Peyer's patch (tissue), 4 donors: ENCODE results near the gene CHST11.

ENCODE experiments used
- CTCF ChIP-seq, 6 experiments: fragments of 450-650 bp in 4 of 6; fragments of 200-600 bp in 2 of 6; sonication (generic) in 1 of 6; IDR thresholded peaks; one replicate each; pipeline ENCODE4 v1.5.1; 2017 to 2019; ENCODE audit warnings: antibody characterized with exemption in 6 of 6, mild to moderate bottlenecking in 3 of 6, moderate library complexity in 1 of 6
- POLR2A ChIP-seq, 2 donors: fragments of 450-650 bp; IDR thresholded peaks; one replicate each; pipeline ENCODE4 v1.5.1; 2017; ENCODE audit warnings: antibody characterized with exemption in 2 of 2, mild to moderate bottlenecking in 2 of 2, moderate library complexity in 2 of 2

DNA sequence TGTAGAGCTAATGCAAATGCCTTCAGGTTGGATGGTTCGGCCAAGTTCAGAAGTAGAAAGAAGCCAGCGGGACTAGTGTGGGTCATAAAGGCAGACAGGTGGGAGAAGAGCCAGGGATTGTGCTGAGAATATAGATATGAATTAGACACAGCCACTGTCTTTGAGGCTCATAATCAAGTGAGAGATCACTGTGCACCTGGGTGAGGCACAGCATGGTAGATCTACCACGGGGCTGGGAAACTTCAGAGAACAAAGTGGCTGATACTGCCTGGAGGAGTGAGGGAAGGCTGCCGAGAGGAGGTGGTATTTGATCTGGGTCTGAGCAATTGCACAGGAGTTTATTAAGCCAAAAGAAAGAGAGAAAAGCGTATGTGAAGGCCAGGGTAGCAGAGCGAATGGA, 40.6 kb upstream of the CHST11 start:
- TF ChIP-seq CTCF (IDR thresholded peaks at IDR 0.05), result no peak
- no peak for TF ChIP-seq POLR2A (IDR thresholded peaks at IDR 0.05)
